Measurements from ENCODE around the gene SCN9A. TPM values are rescaled to one million over a fixed set of nuclear protein-coding genes. Genes with fewer than 3 reads are reported as not detected.

Gene SCN9A
- total RNA-seq, 3 donors from 2014 or later (not counting 1 experiment from before 2014, with no cell fraction given), result 0.28 to 1.4 (median 0.39) TPM

DNA sequence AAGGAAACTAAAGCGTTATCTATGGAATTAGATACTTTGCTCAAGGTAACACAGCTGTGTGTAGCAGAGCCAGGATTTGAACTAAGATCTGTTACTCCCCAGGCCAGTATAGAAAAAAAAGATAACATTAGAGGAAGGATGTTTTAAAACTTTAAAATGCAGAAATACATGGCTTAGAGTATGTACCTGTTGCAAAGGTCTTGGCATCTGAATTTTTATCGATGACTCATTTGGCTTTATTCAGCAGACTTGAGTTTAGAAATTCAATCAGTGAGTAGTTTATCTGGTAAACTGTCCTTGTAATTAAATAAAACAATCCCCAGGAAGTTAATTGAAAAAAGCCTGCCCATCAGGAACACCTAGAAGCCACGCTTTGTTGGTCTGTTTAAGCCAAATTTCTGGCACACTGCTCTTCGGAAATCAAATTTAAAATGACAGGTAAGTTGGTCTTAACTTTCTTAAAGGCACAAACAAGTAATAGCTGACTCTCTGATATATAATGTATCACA lies 36.9 kb downstream of the SCN9A start:
- H3K4me1 ChIP-seq (ENCODE audit: control insufficient read depth, insufficient read depth, low read length), result no peaks in the 10 kb centered on the region
- H3K4me3 ChIP-seq (ENCODE audit: low read length), result no peak overlapping the region
- intact Hi-C loops (cut with micrococcal nuclease), result no loop called here
- TF ChIP-seq, protein P1, sequence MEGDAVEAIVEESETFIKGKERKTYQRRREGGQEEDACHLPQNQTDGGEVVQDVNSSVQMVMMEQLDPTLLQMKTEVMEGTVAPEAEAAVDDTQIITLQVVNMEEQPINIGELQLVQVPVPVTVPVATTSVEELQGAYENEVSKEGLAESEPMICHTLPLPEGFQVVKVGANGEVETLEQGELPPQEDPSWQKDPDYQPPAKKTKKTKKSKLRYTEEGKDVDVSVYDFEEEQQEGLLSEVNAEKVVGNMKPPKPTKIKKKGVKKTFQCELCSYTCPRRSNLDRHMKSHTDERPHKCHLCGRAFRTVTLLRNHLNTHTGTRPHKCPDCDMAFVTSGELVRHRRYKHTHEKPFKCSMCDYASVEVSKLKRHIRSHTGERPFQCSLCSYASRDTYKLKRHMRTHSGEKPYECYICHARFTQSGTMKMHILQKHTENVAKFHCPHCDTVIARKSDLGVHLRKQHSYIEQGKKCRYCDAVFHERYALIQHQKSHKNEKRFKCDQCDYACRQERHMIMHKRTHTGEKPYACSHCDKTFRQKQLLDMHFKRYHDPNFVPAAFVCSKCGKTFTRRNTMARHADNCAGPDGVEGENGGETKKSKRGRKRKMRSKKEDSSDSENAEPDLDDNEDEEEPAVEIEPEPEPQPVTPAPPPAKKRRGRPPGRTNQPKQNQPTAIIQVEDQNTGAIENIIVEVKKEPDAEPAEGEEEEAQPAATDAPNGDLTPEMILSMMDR (IDR thresholded peaks at IDR 0.05), result no peak
- ATAC-seq (no peak), DNase-seq (no peak)
- Mint-ChIP-seq H3K27ac (no peak overlapping the region), H3K4me3 (no peak overlapping the region), H3K4me1 (no peaks in the 10 kb centered on the region), H3K27me3 (ENCODE audit: low read depth in 2 of 2) (no peaks in the 10 kb centered on the region), H3K9me3 (peaks cover 4 to 6% of the 10 kb centered on the region in 2 donors), H3K36me3 (no peaks in the 10 kb centered on the region)
- H3K27ac ChIP-seq (ENCODE audit: low read length), result no peak overlapping the region
- H3K9me3 ChIP-seq (ENCODE audit: control insufficient read depth, insufficient read depth, low read length), result no peaks in the 10 kb centered on the region
- no peaks in the 10 kb centered on the region for H3K27me3 ChIP-seq (ENCODE audit: control insufficient read depth, insufficient read depth, low read length)
- 95% methylated on average over 3 of the region's 4 CpGs for WGBS (ENCODE audit: insufficient coverage)
- H3K36me3 ChIP-seq (ENCODE audit: control insufficient read depth, insufficient read depth, low read length), result no peaks in the 10 kb centered on the region

DNA sequence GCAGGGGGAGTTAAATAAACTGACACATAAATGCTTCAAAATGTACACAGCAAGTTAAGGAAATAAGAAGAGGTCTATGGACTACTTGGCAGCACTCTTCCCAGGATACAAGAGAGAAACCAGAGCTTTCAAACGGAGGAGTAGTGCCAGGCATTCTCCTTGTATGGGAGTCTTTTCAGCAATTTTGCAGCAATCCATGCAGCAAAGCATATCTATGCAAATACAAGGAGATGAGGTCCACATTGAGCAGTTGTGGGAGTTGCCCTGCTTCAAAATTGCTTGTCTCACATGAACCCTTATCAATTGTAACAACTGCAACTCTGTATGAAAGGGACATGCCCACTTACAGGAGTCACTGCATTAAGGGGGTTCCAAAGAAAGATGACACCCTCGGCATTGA lies 37.8 kb downstream of the SCN9A start:
- Histone ChIP-seq H3K36me3 (ENCODE audit: control insufficient read depth, insufficient read depth, low read length) (no peaks in the 10 kb centered on the region), H3K27me3 (ENCODE audit: control insufficient read depth, insufficient read depth, low read length) (no peaks in the 10 kb centered on the region), H3K4me1 (ENCODE audit: control insufficient read depth, insufficient read depth, low read length) (no peaks in the 10 kb centered on the region), H3K9me3 (ENCODE audit: control insufficient read depth, insufficient read depth, low read length) (no peaks in the 10 kb centered on the region), H3K4me3 (ENCODE audit: low read length) (no peak overlapping the region), H3K27ac (ENCODE audit: low read length) (no peak overlapping the region)
- H3K9me3 Mint-ChIP-seq, result peaks cover 4 to 6% of the 10 kb centered on the region in 2 donors
- TF ChIP-seq, protein P1 (IDR thresholded peaks at IDR 0.05), result no peak
- ATAC-seq (no peak), DNase-seq (no peak)
- H3K27me3 Mint-ChIP-seq (ENCODE audit: low read depth in 2 of 2), result no peaks in the 10 kb centered on the region
- H3K36me3 Mint-ChIP-seq, result no peaks in the 10 kb centered on the region
- H3K4me3 Mint-ChIP-seq, result no peak overlapping the region
- intact Hi-C loops (cut with micrococcal nuclease), result no loop called here
- H3K4me1 Mint-ChIP-seq, result no peaks in the 10 kb centered on the region
- 85% methylated on average over 2 of the region's 2 CpGs for WGBS (ENCODE audit: insufficient coverage)
- H3K27ac Mint-ChIP-seq, result no peak overlapping the region

DNA sequence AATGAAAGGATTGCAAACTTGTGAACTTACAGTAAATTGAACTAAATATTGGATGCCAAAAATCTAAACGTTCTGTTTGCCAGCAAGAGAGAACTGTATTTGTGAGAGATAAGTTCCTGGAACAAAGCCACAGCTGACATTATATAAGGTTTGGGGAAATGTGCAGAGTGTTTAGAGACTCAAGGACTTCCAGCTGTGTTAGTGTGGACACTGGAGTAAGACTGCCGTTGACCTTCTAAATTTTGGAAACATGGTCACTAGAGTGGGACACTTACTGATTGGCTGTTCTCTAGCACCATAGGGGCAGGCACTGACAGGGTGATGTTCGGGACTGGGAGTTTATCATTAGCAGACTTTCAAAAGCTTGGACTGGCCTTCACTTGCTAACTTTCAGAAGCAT lies 40.5 kb downstream of the SCN9A start:
- no peak overlapping the region for H3K27ac Mint-ChIP-seq
- Histone ChIP-seq H3K4me3 (ENCODE audit: low read length) (no peak overlapping the region), H3K4me1 (ENCODE audit: control insufficient read depth, insufficient read depth, low read length) (no peaks in the 10 kb centered on the region), H3K27ac (ENCODE audit: low read length) (no peak overlapping the region), H3K36me3 (ENCODE audit: control insufficient read depth, insufficient read depth, low read length) (no peaks in the 10 kb centered on the region), H3K9me3 (ENCODE audit: control insufficient read depth, insufficient read depth, low read length) (no peaks in the 10 kb centered on the region), H3K27me3 (ENCODE audit: control insufficient read depth, insufficient read depth, low read length) (no peaks in the 10 kb centered on the region)
- H3K4me3 Mint-ChIP-seq, result no peak overlapping the region
- 40% methylated on average over 3 of the region's 3 CpGs for WGBS (ENCODE audit: insufficient coverage)
- TF ChIP-seq, protein P1 (IDR thresholded peaks at IDR 0.05), result no peak
- no peaks in the 10 kb centered on the region for H3K27me3 Mint-ChIP-seq (ENCODE audit: low read depth in 2 of 2)
- intact Hi-C loops (cut with micrococcal nuclease), result no loop called here
- H3K4me1 Mint-ChIP-seq, result no peaks in the 10 kb centered on the region
- DNase-seq (no peak), ATAC-seq (no peak)
- H3K9me3 Mint-ChIP-seq, result peaks cover 2 to 8% of the 10 kb centered on the region in 2 donors
- no peaks in the 10 kb centered on the region for H3K36me3 Mint-ChIP-seq

DNA sequence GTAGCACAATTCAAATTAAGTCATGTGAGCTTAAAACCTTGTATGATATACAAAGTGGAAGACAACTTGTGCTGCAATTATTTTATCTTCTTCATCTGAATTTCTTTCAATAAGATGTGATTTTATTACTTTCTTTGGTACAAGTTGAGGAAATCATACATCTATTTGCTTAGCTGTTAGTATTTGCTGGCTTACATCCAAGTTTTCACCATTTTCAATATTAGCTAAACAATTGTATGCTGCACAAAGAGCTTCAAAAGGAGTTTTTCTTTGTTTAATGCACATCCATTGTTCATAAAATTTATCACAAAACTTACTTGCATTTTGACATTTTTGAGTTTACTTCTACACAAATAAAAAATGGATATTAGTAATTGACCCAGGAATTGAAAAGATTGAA lies 40.9 kb downstream of the SCN9A start:
- no peaks in the 10 kb centered on the region for H3K27me3 Mint-ChIP-seq (ENCODE audit: low read depth in 2 of 2)

More for the DNA sequence above, 40.9 kb downstream of the SCN9A start:
- H3K9me3 Mint-ChIP-seq, result peaks cover 4 to 10% of the 10 kb centered on the region in 2 donors
- no peaks in the 10 kb centered on the region for H3K36me3 ChIP-seq (ENCODE audit: control insufficient read depth, insufficient read depth, low read length)
- no peak overlapping the region for H3K27ac ChIP-seq (ENCODE audit: low read length)
- H3K4me3 ChIP-seq (ENCODE audit: low read length), result no peak overlapping the region
- no peaks in the 10 kb centered on the region for H3K4me1 Mint-ChIP-seq
- intact Hi-C loops (cut with micrococcal nuclease), result no loop called here
- TF ChIP-seq, protein P1 (IDR thresholded peaks at IDR 0.05), result no peak
- DNase-seq, result no peak
- no peaks in the 10 kb centered on the region for H3K9me3 ChIP-seq (ENCODE audit: control insufficient read depth, insufficient read depth, low read length)
- no peak overlapping the region for H3K4me3 Mint-ChIP-seq
- no peak for ATAC-seq
- H3K36me3 Mint-ChIP-seq, result no peaks in the 10 kb centered on the region
- no peaks in the 10 kb centered on the region for H3K4me1 ChIP-seq (ENCODE audit: control insufficient read depth, insufficient read depth, low read length)
- H3K27me3 ChIP-seq (ENCODE audit: control insufficient read depth, insufficient read depth, low read length), result no peaks in the 10 kb centered on the region
- no peak overlapping the region for H3K27ac Mint-ChIP-seq
